Measurements from ENCODE around the gene SLC38A2.

DNA sequence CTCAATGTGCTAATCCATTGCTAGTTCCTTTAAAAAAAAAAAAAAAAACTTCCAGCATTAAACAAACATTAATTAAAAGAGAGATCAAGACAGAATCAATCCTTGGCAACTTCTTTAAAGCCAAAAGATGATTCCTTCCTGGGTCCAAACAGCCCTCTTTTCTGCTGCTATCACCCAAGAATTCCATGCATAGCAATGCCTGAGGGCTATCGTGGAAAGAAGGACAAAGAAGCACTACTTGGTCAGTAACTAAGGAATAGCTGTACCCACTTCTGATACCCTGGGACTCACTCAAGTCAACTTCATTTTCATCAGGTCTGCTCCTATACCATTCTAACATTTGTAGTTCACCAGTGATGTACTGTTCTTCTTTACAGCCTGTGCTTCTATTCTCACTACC is 51.8 kb downstream of the SLC38A2 start:
- TF ChIP-seq ZNF133 (tag by site-specific recombination; IDR thresholded peaks at IDR 0.05) (no peak), ZNF354C (tag by site-specific recombination; IDR thresholded peaks at IDR 0.05; ENCODE audit: borderline replicate concordance, low read depth) (no peak), ZNF324 (tag by site-specific recombination; IDR thresholded peaks at IDR 0.05) (no peak), ZNF146 (tag by site-specific recombination; IDR thresholded peaks at IDR 0.05) (no peak), ZFP3 (tag by site-specific recombination; IDR thresholded peaks at IDR 0.05; ENCODE audit: low read depth) (no peak), ZBTB8A (tag by site-specific recombination; IDR thresholded peaks at IDR 0.05) (no peak), SCRT2 (tag by site-specific recombination; IDR thresholded peaks at IDR 0.05) (no peak), ZNF785 (tag by site-specific recombination; IDR thresholded peaks at IDR 0.05) (no peak), ZNF768 (tag by site-specific recombination; IDR thresholded peaks at IDR 0.05) (no peak), YY1 (tag by site-specific recombination; IDR thresholded peaks at IDR 0.05) (no peak)
- TF ChIP-seq, protein P1, sequence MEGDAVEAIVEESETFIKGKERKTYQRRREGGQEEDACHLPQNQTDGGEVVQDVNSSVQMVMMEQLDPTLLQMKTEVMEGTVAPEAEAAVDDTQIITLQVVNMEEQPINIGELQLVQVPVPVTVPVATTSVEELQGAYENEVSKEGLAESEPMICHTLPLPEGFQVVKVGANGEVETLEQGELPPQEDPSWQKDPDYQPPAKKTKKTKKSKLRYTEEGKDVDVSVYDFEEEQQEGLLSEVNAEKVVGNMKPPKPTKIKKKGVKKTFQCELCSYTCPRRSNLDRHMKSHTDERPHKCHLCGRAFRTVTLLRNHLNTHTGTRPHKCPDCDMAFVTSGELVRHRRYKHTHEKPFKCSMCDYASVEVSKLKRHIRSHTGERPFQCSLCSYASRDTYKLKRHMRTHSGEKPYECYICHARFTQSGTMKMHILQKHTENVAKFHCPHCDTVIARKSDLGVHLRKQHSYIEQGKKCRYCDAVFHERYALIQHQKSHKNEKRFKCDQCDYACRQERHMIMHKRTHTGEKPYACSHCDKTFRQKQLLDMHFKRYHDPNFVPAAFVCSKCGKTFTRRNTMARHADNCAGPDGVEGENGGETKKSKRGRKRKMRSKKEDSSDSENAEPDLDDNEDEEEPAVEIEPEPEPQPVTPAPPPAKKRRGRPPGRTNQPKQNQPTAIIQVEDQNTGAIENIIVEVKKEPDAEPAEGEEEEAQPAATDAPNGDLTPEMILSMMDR (tag by site-specific recombination; IDR thresholded peaks at IDR 0.05) = no peak
- TF ChIP-seq, protein P2, sequence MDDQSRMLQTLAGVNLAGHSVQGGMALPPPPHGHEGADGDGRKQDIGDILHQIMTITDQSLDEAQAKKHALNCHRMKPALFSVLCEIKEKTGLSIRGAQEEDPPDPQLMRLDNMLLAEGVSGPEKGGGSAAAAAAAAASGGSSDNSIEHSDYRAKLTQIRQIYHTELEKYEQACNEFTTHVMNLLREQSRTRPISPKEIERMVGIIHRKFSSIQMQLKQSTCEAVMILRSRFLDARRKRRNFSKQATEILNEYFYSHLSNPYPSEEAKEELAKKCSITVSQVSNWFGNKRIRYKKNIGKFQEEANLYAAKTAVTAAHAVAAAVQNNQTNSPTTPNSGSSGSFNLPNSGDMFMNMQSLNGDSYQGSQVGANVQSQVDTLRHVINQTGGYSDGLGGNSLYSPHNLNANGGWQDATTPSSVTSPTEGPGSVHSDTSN (CRISPR knock-in tag; IDR thresholded peaks at IDR 0.05) = no peak
- TF ChIP-seq, protein P3, sequence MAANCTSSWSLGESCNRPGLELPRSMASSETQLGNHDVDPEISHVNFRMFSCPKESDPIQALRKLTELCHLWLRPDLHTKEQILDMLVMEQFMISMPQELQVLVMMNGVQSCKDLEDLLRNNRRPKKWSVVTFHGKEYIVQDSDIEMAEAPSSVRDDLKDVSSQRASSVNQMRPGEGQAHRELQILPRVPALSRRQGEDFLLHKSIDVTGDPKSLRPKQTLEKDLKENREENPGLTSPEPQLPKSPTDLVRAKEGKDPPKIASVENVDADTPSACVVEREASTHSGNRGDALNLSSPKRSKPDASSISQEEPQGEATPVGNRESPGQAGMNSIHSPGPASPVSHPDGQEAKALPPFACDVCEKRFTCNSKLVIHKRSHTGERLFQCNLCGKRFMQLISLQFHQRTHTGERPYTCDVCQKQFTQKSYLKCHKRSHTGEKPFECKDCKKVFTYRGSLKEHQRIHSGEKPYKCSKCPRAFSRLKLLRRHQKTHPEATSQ (tag by site-specific recombination; IDR thresholded peaks at IDR 0.05) = no peak
- TF ChIP-seq, protein P4, sequence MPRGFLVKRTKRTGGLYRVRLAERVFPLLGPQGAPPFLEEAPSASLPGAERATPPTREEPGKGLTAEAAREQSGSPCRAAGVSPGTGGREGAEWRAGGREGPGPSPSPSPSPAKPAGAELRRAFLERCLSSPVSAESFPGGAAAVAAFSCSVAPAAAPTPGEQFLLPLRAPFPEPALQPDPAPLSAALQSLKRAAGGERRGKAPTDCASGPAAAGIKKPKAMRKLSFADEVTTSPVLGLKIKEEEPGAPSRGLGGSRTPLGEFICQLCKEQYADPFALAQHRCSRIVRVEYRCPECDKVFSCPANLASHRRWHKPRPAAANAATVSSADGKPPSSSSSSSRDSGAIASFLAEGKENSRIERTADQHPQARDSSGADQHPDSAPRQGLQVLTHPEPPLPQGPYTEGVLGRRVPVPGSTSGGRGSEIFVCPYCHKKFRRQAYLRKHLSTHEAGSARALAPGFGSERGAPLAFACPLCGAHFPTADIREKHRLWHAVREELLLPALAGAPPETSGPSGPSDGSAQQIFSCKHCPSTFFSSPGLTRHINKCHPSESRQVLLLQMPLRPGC (tag by site-specific recombination; IDR thresholded peaks at IDR 0.05) = no peak
